GM20431 (cell line): ENCODE data around the gene ADAMTS20.

Experiments
- in situ Hi-C: fragments of 300-500 bp; cut with MseI, MboI; formaldehyde crosslinking; loops from one replicate; pipeline ENCODE4 v1.15.0; 2020; ENCODE audit warnings: low sequenced_read_pairs; ENCODE audit not compliant: unreplicated experiment

Gene ADAMTS20

GRCh38 chr12:43320281-43320680, 231.7 kb downstream of the ADAMTS20 start:
- in situ Hi-C loops, result no loop called here

GRCh38 chr12:43318021-43318420, 234.0 kb downstream of the ADAMTS20 start:
- in situ Hi-C loops, result no loop called here

GRCh38 chr12:43317156-43317555, 234.8 kb downstream of the ADAMTS20 start:
- in situ Hi-C loops, result no loop called here

DNA sequence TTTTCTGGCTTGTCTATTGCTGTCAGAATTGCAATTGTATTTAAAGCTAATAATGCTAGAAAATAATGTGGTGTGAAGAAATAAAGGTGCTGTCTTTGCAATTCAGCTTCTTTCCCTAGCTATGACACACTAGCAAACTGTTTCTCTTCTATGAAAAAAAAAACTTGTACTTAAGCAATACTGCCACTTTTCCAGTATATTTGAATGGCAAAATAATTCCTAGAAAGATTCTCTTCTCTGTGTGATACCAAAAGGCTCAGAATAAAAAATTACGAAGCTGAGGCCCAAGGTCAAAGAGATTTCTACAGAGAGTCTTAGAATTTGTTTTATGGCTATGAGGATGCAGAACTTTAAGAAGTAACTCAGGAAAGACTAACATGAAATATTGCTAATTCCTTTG, 235.5 kb downstream of the ADAMTS20 start:
- in situ Hi-C loops, result no loop called here

DNA sequence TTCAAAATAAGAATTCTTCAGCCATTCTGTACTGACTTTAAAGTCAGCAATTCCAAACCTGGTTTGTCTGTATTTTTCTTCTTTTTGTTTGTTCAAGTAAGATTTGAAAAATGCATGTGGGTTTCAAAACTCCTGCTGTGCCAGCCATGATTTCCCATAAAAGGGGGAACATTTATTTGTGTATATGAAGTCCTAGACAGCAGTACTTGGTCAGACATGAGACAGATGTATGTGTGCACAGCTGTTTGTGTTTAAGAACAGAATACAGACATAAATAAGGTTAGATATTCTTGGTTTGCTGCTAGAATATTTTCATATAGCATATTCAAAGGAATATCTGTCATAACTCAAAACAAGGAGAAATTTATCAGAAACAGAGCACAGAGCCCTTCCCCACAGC, 236.0 kb downstream of the ADAMTS20 start:
- in situ Hi-C loops, result no loop called here

- in situ Hi-C loops, result no loop called here
Observed at GRCh38 chr12:43312991-43313505, 239.0 kb downstream of the ADAMTS20 start.

DNA sequence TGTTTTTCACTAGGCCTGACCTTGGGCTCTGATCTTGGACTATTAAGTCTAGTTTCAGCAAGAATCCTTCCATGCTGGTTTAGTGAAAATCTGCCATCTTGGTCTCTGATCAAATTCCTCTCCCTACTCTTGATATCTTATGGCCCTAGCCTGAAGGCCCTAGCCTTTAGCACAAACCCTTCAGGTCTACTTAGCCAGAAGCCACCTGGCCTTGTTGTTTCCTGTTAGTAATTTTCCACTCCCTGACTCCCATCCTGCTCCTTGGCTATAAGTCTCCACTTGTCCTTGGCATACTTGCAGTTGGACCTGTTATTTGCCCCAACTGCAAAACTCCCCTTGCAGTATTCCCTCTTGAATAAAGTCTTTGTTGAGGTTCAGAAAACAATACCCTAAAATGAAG, 241.4 kb downstream of the ADAMTS20 start:
- in situ Hi-C loops, result no loop called here

- in situ Hi-C loops, result no loop called here
Observed at GRCh38 chr12:43309959-43310358, 242.0 kb downstream of the ADAMTS20 start.

DNA sequence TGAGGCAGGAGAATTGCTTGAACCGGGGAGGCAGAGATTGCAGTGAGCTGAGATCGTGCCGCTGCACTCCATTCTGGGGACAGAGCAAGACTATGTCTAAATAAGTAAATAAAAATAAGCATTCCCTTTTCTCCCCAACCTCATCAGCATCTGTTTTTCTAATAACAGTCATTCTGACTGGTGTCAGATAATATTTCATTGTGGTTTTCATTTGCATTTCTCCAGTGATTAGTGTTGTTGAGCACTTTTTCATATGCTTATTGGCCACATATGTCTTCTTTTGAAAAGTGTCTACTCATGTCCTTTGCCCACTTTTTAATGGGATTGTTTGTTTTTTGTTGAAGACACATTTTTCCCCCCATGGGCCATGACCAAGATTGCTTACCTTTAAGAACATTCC, 243.2 kb downstream of the ADAMTS20 start:
- in situ Hi-C loops, result no loop called here

- in situ Hi-C loops, result no loop called here
Observed at GRCh38 chr12:43307126-43307525, 244.9 kb downstream of the ADAMTS20 start.

- in situ Hi-C loops, result no loop called here
Observed at GRCh38 chr12:43306066-43306465, 245.9 kb downstream of the ADAMTS20 start.

GRCh38 chr12:43305065-43305464, 246.9 kb downstream of the ADAMTS20 start:
- in situ Hi-C loops, result no loop called here
